Peyer's patch (tissue), 4 donors: Measurements from ENCODE around the gene SLC12A8.

Experiments
- POLR2A ChIP-seq, 2 donors: fragments of 450-650 bp; IDR thresholded peaks; one replicate each; pipeline ENCODE4 v1.5.1; 2017; ENCODE audit warnings: antibody characterized with exemption in 2 of 2, mild to moderate bottlenecking in 2 of 2, moderate library complexity in 2 of 2
- TF ChIP-seq, protein P1 (sequence below), 6 experiments: fragments of 450-650 bp in 4 of 6; fragments of 200-600 bp in 2 of 6; sonication (generic) in 1 of 6; IDR thresholded peaks; one replicate each; pipeline ENCODE4 v1.5.1; 2017 to 2019; ENCODE audit warnings: antibody characterized with exemption in 6 of 6, mild to moderate bottlenecking in 3 of 6, moderate library complexity in 1 of 6

DNA sequence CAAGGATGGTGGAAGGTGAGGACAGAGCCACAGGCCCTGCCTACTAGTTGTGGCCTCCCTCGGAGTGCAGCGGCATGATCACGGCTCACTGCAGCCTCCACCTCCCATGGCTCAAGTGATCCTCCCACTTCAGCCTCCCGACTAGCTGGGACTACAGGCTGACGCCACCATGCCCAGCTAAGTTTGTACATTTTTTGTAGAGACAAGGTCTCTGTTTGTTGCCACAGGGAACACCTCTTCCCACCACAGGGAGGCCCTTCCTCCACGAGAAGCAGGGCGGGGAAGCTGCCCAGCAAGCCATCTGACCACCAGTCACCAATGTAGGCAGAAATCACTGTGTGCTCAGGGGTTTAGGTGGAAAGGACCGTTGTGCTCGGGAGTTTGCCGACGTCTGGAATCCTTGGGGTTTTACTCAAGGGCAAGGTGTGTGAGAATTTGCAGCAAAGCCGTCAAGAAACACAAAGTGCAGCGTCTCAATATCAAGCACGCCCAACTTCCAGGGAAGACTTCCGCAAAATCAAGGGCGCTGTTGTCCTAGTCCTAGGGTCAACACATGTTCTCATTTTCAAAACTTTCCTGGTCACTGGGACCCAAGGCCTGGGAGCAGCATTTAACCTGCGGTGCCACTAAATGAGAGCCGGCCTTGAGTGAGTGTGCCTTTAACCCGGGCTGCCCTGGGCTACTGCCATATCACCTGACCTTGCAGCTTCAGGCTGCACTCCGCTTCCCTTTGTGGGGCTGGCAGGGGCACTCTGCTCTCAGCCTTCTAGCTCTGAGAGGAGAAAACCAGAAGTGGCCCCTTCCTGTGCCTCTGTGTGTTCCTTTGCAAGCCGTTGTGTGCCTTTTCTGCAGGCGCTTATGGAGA lies 65.7 kb downstream of the SLC12A8 start:
- TF ChIP-seq, protein P1, sequence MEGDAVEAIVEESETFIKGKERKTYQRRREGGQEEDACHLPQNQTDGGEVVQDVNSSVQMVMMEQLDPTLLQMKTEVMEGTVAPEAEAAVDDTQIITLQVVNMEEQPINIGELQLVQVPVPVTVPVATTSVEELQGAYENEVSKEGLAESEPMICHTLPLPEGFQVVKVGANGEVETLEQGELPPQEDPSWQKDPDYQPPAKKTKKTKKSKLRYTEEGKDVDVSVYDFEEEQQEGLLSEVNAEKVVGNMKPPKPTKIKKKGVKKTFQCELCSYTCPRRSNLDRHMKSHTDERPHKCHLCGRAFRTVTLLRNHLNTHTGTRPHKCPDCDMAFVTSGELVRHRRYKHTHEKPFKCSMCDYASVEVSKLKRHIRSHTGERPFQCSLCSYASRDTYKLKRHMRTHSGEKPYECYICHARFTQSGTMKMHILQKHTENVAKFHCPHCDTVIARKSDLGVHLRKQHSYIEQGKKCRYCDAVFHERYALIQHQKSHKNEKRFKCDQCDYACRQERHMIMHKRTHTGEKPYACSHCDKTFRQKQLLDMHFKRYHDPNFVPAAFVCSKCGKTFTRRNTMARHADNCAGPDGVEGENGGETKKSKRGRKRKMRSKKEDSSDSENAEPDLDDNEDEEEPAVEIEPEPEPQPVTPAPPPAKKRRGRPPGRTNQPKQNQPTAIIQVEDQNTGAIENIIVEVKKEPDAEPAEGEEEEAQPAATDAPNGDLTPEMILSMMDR (IDR thresholded peaks at IDR 0.05): no peak
- TF ChIP-seq POLR2A (IDR thresholded peaks at IDR 0.05): no peak
